SU-DHL-6 (cell line): ENCODE data around the gene ACER3.

Experiments used
- H2AFZ ChIP-seq: fragments of 200-600 bp; sonication (generic); 2 replicates; pipeline ENCODE4 v1.6.1; 2014; ENCODE audit warnings: low read depth, mild to moderate bottlenecking, moderate library complexity, mixed read lengths, antibody characterized with exemption, low read length; ENCODE audit not compliant: severe bottlenecking
- H3F3A ChIP-seq: fragments of 200-600 bp; shearing (Covaris generic); 2 replicates; pipeline ENCODE4 v1.6.0; 2016; ENCODE audit warnings: antibody characterized with exemption, mild to moderate bottlenecking; ENCODE audit not compliant: insufficient read depth
- H3K27ac ChIP-seq: fragments of 200-600 bp; sonication (generic); 2 replicates; pipeline ENCODE4 v1.5.1; 2016; ENCODE audit warnings: low read depth, mild to moderate bottlenecking, low read length, moderate library complexity, mixed read lengths
- H3K27me3 ChIP-seq: fragments of 200-600 bp; sonication (generic), shearing (Covaris generic); 2 replicates; pipeline ENCODE4 v1.6.0; 2014; ENCODE audit warnings: mild to moderate bottlenecking, low read length
- H3K36me3 ChIP-seq: fragments of 200-600 bp; sonication (generic); 2 replicates; pipeline ENCODE4 v1.6.1; 2014; ENCODE audit warnings: mild to moderate bottlenecking, low read length, mixed read lengths
- H3K4me2 ChIP-seq: fragments of 300-600, 200-600 bp; shearing (Covaris generic), sonication (generic); 2 replicates; pipeline ENCODE4 v1.6.0; 2014; ENCODE audit warnings: low read length, low read depth, mild to moderate bottlenecking; ENCODE audit not compliant: poor library complexity, severe bottlenecking
- H3K4me3 ChIP-seq: fragments of 200-600 bp; sonication (generic); 2 replicates; pipeline ENCODE4 v1.5.1; 2014; ENCODE audit warnings: antibody characterized with exemption, low read length, mild to moderate bottlenecking, mixed read lengths; ENCODE audit not compliant: insufficient read depth, poor library complexity, severe bottlenecking
- H3K79me2 ChIP-seq: fragments of 200-600 bp; sonication (generic); 2 replicates; pipeline ENCODE4 v1.6.1; 2014; ENCODE audit warnings: mild to moderate bottlenecking, low read length, moderate library complexity; ENCODE audit not compliant: insufficient read depth
- H3K9ac ChIP-seq: fragments of 200-600 bp; sonication (generic); 2 replicates; pipeline ENCODE4 v1.7.0; 2014; ENCODE audit warnings: mild to moderate bottlenecking, low read length
- H3K9me2 ChIP-seq: fragments of 200-600 bp; sonication (generic); replicated peaks from 2 replicates; pipeline ENCODE4 v1.6.1; 2014; ENCODE audit warnings: low read length; ENCODE audit not compliant: insufficient read depth
- H3K9me3 ChIP-seq: fragments of 200-600 bp; sonication (generic); 2 replicates; pipeline ENCODE4 v1.6.1; 2014; ENCODE audit warnings: low read length, mixed read lengths; ENCODE audit not compliant: insufficient read depth
- H4K20me1 ChIP-seq: fragments of 200-600 bp; sonication (generic); 2 replicates; pipeline ENCODE4 v1.6.1; 2014; ENCODE audit warnings: low read depth, mild to moderate bottlenecking, antibody characterized with exemption, low read length, moderate library complexity, mixed read lengths
- EZH2phosphoT487 ChIP-seq: fragments of 200-600 bp; sonication (generic), shearing (Covaris generic); conservative IDR thresholded peaks from 2 replicates; pipeline ENCODE4 v1.6.1; 2018; ENCODE audit warnings: mild to moderate bottlenecking, antibody characterized with exemption, low read length, moderate library complexity, mixed read lengths
- TF ChIP-seq, protein P1 (sequence below): fragments of 200-600 bp; sonication (generic); IDR thresholded peaks from one replicate; pipeline ENCODE4 v1.5.1; 2017; ENCODE audit warnings: antibody characterized with exemption, mild to moderate bottlenecking, low read length, moderate library complexity; ENCODE audit not compliant: insufficient read depth, poor library complexity, severe bottlenecking

Gene ACER3

GRCh38 chr11:76977791-76978190 lies 117.1 kb downstream of the ACER3 start:
- no peak overlapping the region for H3K4me3 ChIP-seq
- TF ChIP-seq, protein P1, sequence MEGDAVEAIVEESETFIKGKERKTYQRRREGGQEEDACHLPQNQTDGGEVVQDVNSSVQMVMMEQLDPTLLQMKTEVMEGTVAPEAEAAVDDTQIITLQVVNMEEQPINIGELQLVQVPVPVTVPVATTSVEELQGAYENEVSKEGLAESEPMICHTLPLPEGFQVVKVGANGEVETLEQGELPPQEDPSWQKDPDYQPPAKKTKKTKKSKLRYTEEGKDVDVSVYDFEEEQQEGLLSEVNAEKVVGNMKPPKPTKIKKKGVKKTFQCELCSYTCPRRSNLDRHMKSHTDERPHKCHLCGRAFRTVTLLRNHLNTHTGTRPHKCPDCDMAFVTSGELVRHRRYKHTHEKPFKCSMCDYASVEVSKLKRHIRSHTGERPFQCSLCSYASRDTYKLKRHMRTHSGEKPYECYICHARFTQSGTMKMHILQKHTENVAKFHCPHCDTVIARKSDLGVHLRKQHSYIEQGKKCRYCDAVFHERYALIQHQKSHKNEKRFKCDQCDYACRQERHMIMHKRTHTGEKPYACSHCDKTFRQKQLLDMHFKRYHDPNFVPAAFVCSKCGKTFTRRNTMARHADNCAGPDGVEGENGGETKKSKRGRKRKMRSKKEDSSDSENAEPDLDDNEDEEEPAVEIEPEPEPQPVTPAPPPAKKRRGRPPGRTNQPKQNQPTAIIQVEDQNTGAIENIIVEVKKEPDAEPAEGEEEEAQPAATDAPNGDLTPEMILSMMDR: no peak
- no peak for TF ChIP-seq EZH2phosphoT487

DNA sequence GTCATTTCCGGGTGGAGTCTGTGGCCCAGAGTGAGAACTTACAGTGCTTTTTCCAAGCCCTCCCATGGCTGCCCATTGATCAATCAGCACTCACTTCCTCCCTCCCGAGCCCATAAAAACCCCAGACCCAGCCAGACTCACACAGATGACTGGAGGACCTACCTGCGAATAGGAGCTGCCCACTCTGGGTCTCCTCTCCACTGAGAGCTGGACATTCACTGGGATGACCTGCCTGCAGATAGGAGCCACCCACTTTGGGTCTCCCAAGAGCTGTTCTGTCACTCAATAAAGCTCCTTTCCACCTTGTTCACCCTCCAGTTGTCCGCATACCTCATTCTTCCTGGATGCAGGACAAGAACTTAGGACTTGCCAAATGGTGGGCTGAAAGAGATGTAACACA lies 117.5 kb downstream of the ACER3 start:
- no peaks in the 10 kb centered on the region for H3K9me2 ChIP-seq
- H3K4me3 ChIP-seq: no peak overlapping the region
- H3K4me2 ChIP-seq: no peak overlapping the region
- no peaks in the 10 kb centered on the region for H3K79me2 ChIP-seq
- H2AFZ ChIP-seq: no peak overlapping the region
- TF ChIP-seq, protein P1: no peak
- no peak for TF ChIP-seq EZH2phosphoT487
- no peaks in the 10 kb centered on the region for H4K20me1 ChIP-seq
- H3K27me3 ChIP-seq: no peaks in the 10 kb centered on the region
- no peaks in the 10 kb centered on the region for H3F3A ChIP-seq
- peaks cover 12% of the 10 kb centered on the region; the same call in 1 of the 2 replicates for H3K9me3 ChIP-seq
- H3K27ac ChIP-seq: no peak overlapping the region
- no peaks in the 10 kb centered on the region for H3K36me3 ChIP-seq
- no peak overlapping the region for H3K9ac ChIP-seq

More at GRCh38 chr11:76977791-76978190, 117.1 kb downstream of the ACER3 start:
- Histone ChIP-seq H3K27ac (no peak overlapping the region), H3K9me2 (no peaks in the 10 kb centered on the region), H3K4me2 (no peak overlapping the region), H3K9me3 (peaks cover 12% of the 10 kb centered on the region; the same call in 1 of the 2 replicates), H3K79me2 (no peaks in the 10 kb centered on the region), H3K9ac (no peak overlapping the region), H2AFZ (no peak overlapping the region), H3K36me3 (no peaks in the 10 kb centered on the region), H4K20me1 (no peaks in the 10 kb centered on the region), H3K27me3 (no peaks in the 10 kb centered on the region), H3F3A (no peaks in the 10 kb centered on the region)

DNA sequence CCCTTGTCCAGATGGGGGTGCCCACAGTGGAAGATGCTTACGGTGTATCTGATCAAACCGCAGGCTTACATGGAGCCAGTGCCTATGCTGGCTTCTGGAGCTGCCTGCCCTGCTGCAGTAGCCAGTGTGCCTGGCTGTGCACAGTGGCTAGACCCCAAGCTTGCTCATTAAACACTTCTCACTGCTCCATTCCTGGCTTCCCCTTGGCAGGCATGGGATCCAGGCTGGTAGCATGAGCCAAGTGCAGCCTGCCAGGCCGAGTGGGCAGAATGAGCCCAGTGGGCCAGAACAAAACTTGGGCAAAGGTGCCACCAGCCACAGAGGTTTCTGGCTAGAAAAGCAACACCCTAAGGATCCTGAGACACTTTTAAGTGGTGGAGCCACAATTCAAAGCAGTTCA lies 118.1 kb downstream of the ACER3 start:
- H3K79me2 ChIP-seq: no peaks in the 10 kb centered on the region
- H3K9me3 ChIP-seq: peaks cover 12% of the 10 kb centered on the region; the same call in 1 of the 2 replicates
- TF ChIP-seq, protein P1: no peak
- no peak for TF ChIP-seq EZH2phosphoT487
- no peaks in the 10 kb centered on the region for H3K27me3 ChIP-seq
- H3K4me3 ChIP-seq: no peak overlapping the region
- no peaks in the 10 kb centered on the region for H4K20me1 ChIP-seq
- H3K4me2 ChIP-seq: no peak overlapping the region
- no peaks in the 10 kb centered on the region for H3K36me3 ChIP-seq
- no peak overlapping the region for H3K9ac ChIP-seq
- H3K27ac ChIP-seq: no peak overlapping the region
- no peaks in the 10 kb centered on the region for H3K9me2 ChIP-seq
- no peak overlapping the region for H2AFZ ChIP-seq
- no peaks in the 10 kb centered on the region for H3F3A ChIP-seq

DNA sequence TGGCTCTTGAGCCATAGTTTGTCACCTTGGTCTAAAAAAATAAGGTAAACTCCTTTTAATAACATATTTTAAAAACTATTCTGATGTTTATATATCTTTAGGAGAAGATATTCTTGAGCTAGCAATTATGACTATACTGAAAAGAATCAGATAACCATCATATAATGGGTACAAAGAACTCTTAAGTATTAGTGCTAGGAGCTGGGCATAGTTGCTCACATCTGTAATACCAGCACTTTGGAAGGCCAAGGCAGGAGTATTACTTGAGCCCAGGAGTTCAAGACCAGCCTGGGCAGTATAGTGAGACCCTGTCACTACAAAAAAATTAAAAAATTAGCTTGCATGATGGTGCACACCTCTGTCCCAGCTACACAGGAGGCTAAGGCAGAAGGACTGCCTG lies 119.5 kb downstream of the ACER3 start:
- no peak overlapping the region for H3K4me2 ChIP-seq
- peaks cover 12% of the 10 kb centered on the region; the same call in 1 of the 2 replicates for H3K9me3 ChIP-seq
- no peaks in the 10 kb centered on the region for H3K36me3 ChIP-seq
- H2AFZ ChIP-seq: no peak overlapping the region
- H3K27ac ChIP-seq: no peak overlapping the region
- no peaks in the 10 kb centered on the region for H3K27me3 ChIP-seq
- TF ChIP-seq, protein P1: no peak
- no peak for TF ChIP-seq EZH2phosphoT487
- no peaks in the 10 kb centered on the region for H3K9me2 ChIP-seq
- no peaks in the 10 kb centered on the region for H4K20me1 ChIP-seq
- no peaks in the 10 kb centered on the region for H3K79me2 ChIP-seq
- no peaks in the 10 kb centered on the region for H3F3A ChIP-seq
- no peak overlapping the region for H3K9ac ChIP-seq
- no peak overlapping the region for H3K4me3 ChIP-seq
